HepG2 (cell line): ENCODE results near the gene HELZ. TPM values are rescaled to one million over a fixed set of nuclear protein-coding genes. Genes with fewer than 3 reads are reported as not detected.
A peak's percentile ranks its signal among the peaks of the same experiment; 100 is the strongest.

ENCODE experiments used
- CEBPZ ChIP-seq: IDR thresholded peaks from 2 replicates; pipeline ENCODE4 v1.6.1; 2012; ENCODE audit warnings: low read length, improper control_type of control experiment
- DPF2 ChIP-seq: sonication (generic); formaldehyde crosslinking; IDR thresholded peaks from 2 replicates; pipeline ENCODE4 v1.4.0; 2020; ENCODE audit warnings: mild to moderate bottlenecking, low read depth, missing genetic modification reagents, borderline replicate concordance
- MAF1 ChIP-seq: sonication (generic); formaldehyde crosslinking; IDR thresholded peaks from 2 replicates; pipeline ENCODE4 v1.5.0; 2020; ENCODE audit warnings: missing genetic modification reagents, borderline replicate concordance
- NFE2L2 ChIP-seq: fragments of 150-350 bp; IDR thresholded peaks from 2 replicates; pipeline ENCODE4 v1.6.1; 2014; ENCODE audit warnings: low read length
- PRMT3 ChIP-seq: sonication (generic); formaldehyde crosslinking; IDR thresholded peaks from 2 replicates; pipeline ENCODE4 v1.8.1; 2022; ENCODE audit warnings: low read depth, mild to moderate bottlenecking, moderate library complexity, missing genetic modification reagents, borderline replicate concordance
- SMAD9 ChIP-seq: sonication (generic); formaldehyde crosslinking; IDR thresholded peaks from 2 replicates; pipeline ENCODE4 v1.5.1; 2020; ENCODE audit warnings: mild to moderate bottlenecking, missing genetic modification reagents
- SNAI1 ChIP-seq: sonication (generic); formaldehyde crosslinking; IDR thresholded peaks from 2 replicates; pipeline ENCODE4 v1.5.0; 2020; ENCODE audit warnings: mild to moderate bottlenecking, missing genetic modification reagents, borderline replicate concordance
- TOPORS ChIP-seq: sonication (generic); formaldehyde crosslinking; IDR thresholded peaks from 2 replicates; pipeline ENCODE4 v1.8.0; 2023; ENCODE audit warnings: mild to moderate bottlenecking, missing genetic modification reagents
- ZBED4 ChIP-seq: sonication (generic); formaldehyde crosslinking; IDR thresholded peaks from 2 replicates; pipeline ENCODE4 v1.4.0; 2020; ENCODE audit warnings: missing genetic modification reagents, borderline replicate concordance
- ZBTB38 ChIP-seq: sonication (generic); formaldehyde crosslinking; IDR thresholded peaks from 2 replicates; pipeline ENCODE4 v1.5.1; 2020; ENCODE audit warnings: mild to moderate bottlenecking, missing genetic modification reagents
- ZFX ChIP-seq: sonication (generic); formaldehyde crosslinking; IDR thresholded peaks from 2 replicates; pipeline ENCODE4 v1.4.0; 2020; ENCODE audit warnings: mild to moderate bottlenecking, low read depth, missing genetic modification reagents, moderate library complexity
- ZHX1 ChIP-seq: sonication (generic); formaldehyde crosslinking; IDR thresholded peaks from 2 replicates; pipeline ENCODE4 v1.8.1; 2022; ENCODE audit warnings: low read depth, mild to moderate bottlenecking, missing genetic modification reagents
- ZNF350 ChIP-seq: sonication (generic); formaldehyde crosslinking; IDR thresholded peaks from 2 replicates; pipeline ENCODE4 v1.4.0; 2020; ENCODE audit warnings: mild to moderate bottlenecking, low read depth, missing genetic modification reagents, borderline replicate concordance
- polyA plus RNA-seq, 8 experiments: library from polyadenylated mRNA; depleted of rRNA in 3 of 8; stranded (reverse) in 7 of 8; unstranded in 1 of 8; fragments of >200 nt; fragmentation: Illumina TruSeq in 4 of 8; extraction: Trizol in 4 of 8; gene quantifications; 2 replicates each; pipeline versions ENCODE4 v1.2.1 to v1.2.3, GENCODE V29; 2011 to 2016; ENCODE audit warnings: low read depth in 4 of 8, missing spikeins in 1 of 8, mixed read lengths in 1 of 8; ENCODE audit not compliant: insufficient read depth in 1 of 8
- total RNA-seq, 5 experiments: library from RNA; depleted of rRNA; stranded (reverse); fragments of >200 nt; fragmentation: Illumina TruSeq; extraction: Trizol; gene quantifications; 2 replicates each; pipeline ENCODE4 v1.2.3, GENCODE V29; 2016; ENCODE audit warnings: low read depth in 1 of 5

The HELZ gene
- total and polyA plus RNA-seq, 2 of the 13 experiments (the other 11 are each of a cell fraction or from before 2014, with no cell fraction given) = 35.3 to 52.4 TPM

- TF ChIP-seq ZHX1 (no peak), CEBPZ (no peak), NFE2L2 (no peak), ZFX (peak; percentile 71), ZBED4 (CRISPR knock-in tag) (no peak), ZNF350 (CRISPR knock-in tag) (peak; percentile 76), SNAI1 (CRISPR knock-in tag) (no peak), DPF2 (CRISPR knock-in tag) (no peak), PRMT3 (CRISPR knock-in tag) (no peak), ZBTB38 (peak; percentile 76), MAF1 (CRISPR knock-in tag) (no peak), SMAD9 (CRISPR knock-in tag) (no peak), TOPORS (CRISPR knock-in tag) (no peak)
These were observed 48.5 kb upstream of the HELZ start (continued) for GRCh38 chr17:67293251-67294203.
